Kidney epithelial cell (primary cell): ENCODE measurements around the gene CLCN1. TPM values are rescaled to one million over a fixed set of nuclear protein-coding genes. Genes with fewer than 3 reads are reported as not detected.

Source experiments
- DNase-seq: peaks from one replicate; pipeline ENCODE4 v3.0.0-alpha.2; 2010; ENCODE audit warnings: low read depth
- H3K27me3 ChIP-seq: 2 replicates; pipeline ENCODE4 v1.6.0; 2011; ENCODE audit warnings: low read length; ENCODE audit not compliant: control insufficient read depth, insufficient read depth
- H3K36me3 ChIP-seq: 2 replicates; pipeline ENCODE4 v1.5.1; 2011; ENCODE audit warnings: low read length; ENCODE audit not compliant: control insufficient read depth, insufficient read depth
- H3K4me3 ChIP-seq: 2 replicates; pipeline ENCODE4 v1.5.1; 2011; ENCODE audit warnings: low read depth, mild to moderate bottlenecking, control low read depth, low read length
- total RNA-seq: library from RNA; depleted of rRNA; stranded (reverse); fragments of >200 nt; gene quantifications from 2 replicates; pipeline ENCODE4 v1.2.3, GENCODE V29; 2015
- TF ChIP-seq, protein P1 (sequence below): IDR thresholded peaks from 2 replicates; pipeline ENCODE4 v1.5.1; 2011; ENCODE audit warnings: mild to moderate bottlenecking, moderate library complexity, low read length, control low read depth, inconsistent platforms; ENCODE audit not compliant: insufficient read depth, poor library complexity, severe bottlenecking

CLCN1 gene
- total RNA-seq, 1 donor from 2014 or later: not detected

GRCh38 chr7:143362131-143363015 is 46.5 kb downstream of the CLCN1 start, which contains the start of gene FAM131B:
Gene FAM131B, minus strand, starts transcription at chr7:143362713. Its CDS starts 110 bp downstream, at chr7:143362603.
- Histone ChIP-seq H3K36me3 (peaks cover 1% of the 10 kb centered on the region), H3K27me3 (peaks cover 38% of the 10 kb centered on the region), H3K4me3 (peak within 1 kb of the TSS; percentile 43)
- DNase-seq: no peak
- TF ChIP-seq, protein P1, sequence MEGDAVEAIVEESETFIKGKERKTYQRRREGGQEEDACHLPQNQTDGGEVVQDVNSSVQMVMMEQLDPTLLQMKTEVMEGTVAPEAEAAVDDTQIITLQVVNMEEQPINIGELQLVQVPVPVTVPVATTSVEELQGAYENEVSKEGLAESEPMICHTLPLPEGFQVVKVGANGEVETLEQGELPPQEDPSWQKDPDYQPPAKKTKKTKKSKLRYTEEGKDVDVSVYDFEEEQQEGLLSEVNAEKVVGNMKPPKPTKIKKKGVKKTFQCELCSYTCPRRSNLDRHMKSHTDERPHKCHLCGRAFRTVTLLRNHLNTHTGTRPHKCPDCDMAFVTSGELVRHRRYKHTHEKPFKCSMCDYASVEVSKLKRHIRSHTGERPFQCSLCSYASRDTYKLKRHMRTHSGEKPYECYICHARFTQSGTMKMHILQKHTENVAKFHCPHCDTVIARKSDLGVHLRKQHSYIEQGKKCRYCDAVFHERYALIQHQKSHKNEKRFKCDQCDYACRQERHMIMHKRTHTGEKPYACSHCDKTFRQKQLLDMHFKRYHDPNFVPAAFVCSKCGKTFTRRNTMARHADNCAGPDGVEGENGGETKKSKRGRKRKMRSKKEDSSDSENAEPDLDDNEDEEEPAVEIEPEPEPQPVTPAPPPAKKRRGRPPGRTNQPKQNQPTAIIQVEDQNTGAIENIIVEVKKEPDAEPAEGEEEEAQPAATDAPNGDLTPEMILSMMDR: no peak

GRCh38 chr7:143363016-143363937 is 47.4 kb downstream of the CLCN1 start:
- Histone ChIP-seq H3K27me3 (peaks cover 38% of the 10 kb centered on the region), H3K4me3 (no peak overlapping the region), H3K36me3 (peaks cover 1% of the 10 kb centered on the region)
- TF ChIP-seq, protein P1: no peak
- no peak for DNase-seq

GRCh38 chr7:143367972-143368371 is 52.1 kb downstream of the CLCN1 start:
- TF ChIP-seq, protein P1: no peak
- Histone ChIP-seq H3K27me3 (peaks cover 8% of the 10 kb centered on the region), H3K4me3 (no peak overlapping the region), H3K36me3 (peaks cover 1% of the 10 kb centered on the region)
- peak; percentile 57 for DNase-seq

GRCh38 chr7:143368387-143368786 is 52.5 kb downstream of the CLCN1 start:
- Histone ChIP-seq H3K27me3 (peaks cover 4% of the 10 kb centered on the region), H3K4me3 (no peak overlapping the region), H3K36me3 (peaks cover 1% of the 10 kb centered on the region)
- TF ChIP-seq, protein P1: no peak
- DNase-seq: no peak

- no peak for DNase-seq
- peaks cover 1% of the 10 kb centered on the region for H3K36me3 ChIP-seq
- TF ChIP-seq, protein P1: no peak
- H3K4me3 ChIP-seq: no peak overlapping the region
- no peaks in the 10 kb centered on the region for H3K27me3 ChIP-seq
These were observed 54.1 kb downstream of the CLCN1 start for GRCh38 chr7:143369678-143370651.
